ENCODE results near the gene NPHP4.
"Not testable (repeated sequence)": the region's sequence is repeated elsewhere in the genome, so short reads cannot be mapped to it uniquely, and the experiment has no call there.

NPHP4 gene

DNA sequence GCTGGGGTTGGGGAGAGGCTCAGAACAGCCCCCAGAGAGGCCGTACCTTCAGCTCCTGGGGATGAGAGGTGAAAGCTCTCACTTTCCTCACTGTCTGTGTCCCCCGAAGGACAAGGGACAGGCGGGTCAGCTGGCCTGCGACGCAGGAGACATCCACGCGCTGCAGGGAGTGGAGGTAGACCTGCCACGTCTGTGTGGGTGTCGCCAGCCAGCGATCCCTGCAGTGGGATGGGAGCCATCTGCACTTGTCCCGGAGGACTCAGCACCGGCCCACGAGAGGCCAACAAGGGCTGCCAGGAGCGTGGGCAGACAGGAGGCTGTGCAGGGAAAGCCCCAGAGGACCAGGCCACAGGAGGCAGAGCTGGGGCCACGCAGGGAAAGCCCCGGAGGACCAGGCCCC lies 127.2 kb downstream of the NPHP4 start:
- no peak for DNase-seq

DNA sequence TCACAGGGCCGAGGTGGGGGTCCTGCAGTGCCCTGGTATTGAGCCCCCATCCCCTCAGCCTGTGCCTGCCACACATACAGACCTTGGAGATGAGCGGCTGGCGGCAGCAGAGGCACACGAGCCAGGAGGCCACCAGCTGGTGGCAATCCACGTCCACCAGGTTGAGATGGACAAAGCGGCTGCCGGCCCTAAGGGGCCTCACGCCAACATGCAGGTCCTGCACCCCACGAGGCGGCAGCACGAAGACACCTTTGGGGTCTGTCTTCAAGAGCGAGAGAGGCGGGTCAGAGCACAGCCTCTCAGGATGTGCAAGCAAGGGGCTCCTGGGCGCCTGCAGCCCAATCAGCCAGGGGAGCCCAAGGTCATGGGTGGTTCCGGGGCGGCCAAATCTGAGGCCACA lies 128.0 kb downstream of the NPHP4 start:
- DNase-seq, result no peak

DNA sequence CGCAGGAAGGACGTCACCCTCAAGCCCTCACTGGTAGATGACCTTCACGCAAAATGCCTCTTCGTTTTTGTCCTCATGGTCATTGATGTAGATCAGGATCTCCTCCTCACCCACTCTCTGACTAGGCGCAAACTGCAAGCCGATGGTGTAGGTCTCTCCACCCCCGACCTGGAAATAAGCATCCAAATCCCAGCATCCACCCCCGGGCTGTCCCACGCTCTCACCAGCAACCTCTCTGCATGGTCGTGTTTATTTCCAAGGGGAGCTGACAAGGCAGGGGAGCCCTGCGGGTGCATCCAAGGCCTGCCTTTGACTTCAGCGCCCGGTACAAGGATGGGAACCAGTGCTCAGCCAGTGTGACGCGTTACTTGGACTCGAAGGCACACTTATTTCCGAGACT lies 129.0 kb downstream of the NPHP4 start:
- no peak for DNase-seq

DNA sequence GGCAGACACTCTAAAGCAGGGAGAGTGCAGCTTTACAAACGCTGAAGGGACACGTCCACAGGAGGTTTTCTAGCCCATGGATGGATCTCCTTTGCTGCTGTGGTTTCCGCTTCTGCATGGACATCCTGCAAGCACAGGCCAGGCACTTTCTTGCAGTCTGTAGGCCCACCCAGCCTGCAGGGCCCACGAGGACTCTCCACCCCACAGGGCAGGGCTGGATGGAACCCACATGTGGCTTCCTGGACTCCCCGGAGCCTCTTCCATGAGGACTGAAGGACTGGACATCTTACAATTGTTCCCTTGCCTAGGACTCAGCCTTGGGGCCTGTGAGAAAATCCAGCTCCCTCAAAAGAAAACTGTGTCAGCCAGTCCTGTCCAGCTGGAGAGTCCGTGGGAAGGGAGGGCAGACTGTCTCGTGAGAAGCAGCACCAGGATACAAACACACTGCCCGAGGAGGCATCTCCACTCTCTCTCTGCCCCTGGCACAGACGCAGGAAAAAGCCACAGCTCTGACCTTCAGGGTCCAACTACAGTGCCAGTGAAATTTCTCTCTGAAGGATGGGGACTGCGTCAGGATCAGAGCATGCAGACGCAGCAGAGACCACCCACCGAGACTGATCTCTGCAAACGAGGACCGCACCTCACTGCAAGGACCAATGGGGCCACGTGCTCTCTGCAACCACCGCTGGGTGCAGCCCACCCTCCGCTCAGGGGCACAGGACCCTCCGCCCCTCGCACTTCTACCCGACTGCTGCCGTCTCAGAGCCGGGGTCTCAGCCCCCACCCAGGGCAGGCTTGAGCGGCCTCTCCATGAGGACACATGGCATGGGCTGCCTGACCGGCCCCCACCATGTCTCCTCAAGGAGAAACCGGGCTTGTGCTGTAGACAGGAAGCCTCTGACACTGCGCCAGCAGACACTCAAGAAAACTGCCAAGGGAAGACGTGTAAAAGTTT lies 130.1 kb downstream of the NPHP4 start:
- DNase-seq, result no peak

DNA sequence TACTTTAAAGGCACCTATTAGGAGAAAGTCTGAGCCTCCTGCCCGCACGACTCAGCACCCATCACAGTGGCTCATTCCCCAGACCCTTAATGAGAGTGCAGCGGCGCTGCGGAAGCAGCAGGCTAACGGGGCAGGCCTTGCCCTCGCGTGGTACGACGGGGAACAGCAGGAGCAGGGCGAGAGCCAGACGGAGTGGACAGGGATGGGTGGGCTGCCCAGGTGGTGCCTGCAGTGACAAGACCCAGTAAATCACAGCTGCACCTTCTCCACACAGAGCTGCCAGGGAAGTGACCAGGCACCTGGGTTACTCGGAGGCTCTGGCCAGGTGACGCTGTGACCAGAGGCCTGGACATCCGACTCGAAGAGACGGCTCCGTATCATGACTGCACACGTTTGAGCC lies 131.9 kb downstream of the NPHP4 start:
- DNase-seq, result no peak

DNA sequence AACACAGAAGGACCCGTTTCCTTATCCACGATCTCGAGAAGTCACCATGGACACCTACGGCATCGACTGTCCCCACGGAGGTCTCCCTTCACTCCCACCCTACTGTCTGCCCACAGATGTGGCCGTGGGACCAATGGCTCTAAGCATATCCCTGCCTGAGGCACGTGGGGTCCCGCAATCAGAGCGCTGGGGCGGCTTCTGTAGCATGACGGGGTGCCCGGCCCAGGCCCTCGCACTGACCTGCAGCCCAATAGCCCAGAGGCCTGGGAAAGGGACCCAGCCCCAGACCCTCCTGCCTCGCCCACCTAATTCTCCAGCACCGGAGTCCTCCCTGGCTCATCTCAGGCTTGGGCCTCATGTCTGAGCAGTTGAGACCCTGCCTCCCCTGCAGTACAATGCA lies 132.5 kb downstream of the NPHP4 start:
- DNase-seq, result no peak

DNA sequence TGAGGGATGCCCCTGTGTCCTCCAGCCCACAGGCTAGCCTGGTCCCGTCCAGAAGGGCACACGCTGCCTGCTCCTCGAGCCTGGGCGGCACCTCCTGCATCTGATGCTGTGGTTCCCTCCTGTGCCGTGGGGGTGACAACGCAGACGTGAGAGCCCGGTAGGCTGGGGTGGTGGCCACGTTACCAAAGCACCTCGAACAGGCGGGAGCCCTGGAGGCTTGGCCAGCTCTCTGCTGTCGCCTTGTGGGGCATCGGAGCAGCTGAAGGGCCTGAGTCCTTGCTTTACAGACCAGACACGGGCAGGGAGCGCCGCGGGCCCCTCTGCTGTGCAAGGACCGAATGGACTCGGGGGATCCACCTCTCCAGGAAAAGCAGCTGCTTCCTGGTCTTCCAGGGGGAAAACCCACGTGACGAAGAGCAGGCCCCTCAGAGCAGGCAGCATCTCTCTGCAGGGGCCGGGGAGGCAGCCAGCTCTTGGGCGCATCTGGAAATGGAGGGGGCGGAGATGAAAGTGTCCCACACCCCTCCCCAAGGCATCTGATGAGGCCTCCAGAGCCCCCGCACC lies 133.3 kb downstream of the NPHP4 start:
- DNase-seq, result no peak

DNA sequence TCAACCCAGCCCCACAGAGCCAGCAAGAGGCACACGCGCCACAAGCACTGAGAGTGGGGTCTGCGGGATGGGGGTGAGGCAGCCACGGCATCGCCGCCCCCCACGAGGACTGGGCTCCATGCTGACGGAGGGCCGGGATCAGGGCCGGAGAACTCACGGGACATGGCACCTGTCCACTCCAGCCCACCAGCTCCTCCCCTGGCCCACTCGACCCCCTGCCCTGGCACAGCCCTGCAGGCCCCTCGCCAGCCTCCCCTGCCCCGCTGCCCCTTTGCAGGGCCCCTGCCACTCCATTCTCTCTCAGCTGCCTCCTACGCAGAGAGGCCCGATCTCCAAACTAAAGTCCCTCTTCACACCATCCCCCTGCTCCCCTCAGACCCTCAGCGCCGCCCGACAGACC lies 134.0 kb downstream of the NPHP4 start:
- no peak for DNase-seq

DNA sequence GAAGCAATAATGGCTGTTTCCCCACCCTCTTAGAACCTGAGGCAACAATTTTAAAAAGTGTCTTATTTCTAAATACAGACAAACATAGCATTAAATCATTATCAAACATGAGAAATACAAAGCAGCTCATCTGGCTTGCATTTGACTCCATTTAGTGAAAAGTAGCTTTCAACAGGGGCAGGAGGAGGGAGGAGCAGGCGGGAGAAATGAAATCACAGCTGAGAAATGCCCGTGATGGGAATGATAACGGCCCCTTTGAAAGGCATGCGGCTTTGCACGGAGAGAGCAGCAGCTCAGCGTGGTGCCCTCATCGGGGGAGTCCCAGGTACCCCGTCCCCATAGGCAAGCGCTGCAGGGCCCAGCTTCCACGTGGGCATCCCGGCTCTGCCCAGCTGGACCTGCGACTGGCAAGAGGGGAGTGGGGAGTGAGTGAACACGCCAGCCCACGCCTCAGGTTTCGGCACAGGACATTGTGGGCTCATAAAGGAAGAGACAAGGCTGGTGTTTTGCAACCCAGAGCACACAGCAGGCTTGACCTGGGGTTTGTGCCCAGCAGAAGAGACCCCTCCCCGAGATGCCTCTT lies 134.6 kb downstream of the NPHP4 start:
- DNase-seq, result no peak

DNA sequence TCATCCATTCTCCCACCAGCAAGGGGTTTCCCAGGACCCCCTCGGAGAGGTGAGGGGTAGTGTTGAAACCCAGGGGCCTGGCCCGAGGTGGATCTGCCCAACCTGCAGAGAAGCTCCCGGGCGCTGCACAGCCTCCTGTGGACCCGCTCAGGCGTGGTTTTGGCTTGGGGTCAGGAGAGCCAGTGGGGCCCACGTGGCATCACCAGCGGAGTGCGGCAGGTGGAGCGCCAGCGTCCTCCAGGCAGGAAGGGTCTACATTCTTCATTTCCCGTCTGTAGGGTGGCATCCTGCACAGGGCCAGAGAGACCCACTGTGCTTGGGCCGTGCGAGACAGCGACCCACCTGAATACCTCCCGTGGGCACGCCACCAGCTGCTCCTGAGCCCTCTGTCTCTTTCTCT lies 135.2 kb downstream of the NPHP4 start:
- DNase-seq, result no peak

DNA sequence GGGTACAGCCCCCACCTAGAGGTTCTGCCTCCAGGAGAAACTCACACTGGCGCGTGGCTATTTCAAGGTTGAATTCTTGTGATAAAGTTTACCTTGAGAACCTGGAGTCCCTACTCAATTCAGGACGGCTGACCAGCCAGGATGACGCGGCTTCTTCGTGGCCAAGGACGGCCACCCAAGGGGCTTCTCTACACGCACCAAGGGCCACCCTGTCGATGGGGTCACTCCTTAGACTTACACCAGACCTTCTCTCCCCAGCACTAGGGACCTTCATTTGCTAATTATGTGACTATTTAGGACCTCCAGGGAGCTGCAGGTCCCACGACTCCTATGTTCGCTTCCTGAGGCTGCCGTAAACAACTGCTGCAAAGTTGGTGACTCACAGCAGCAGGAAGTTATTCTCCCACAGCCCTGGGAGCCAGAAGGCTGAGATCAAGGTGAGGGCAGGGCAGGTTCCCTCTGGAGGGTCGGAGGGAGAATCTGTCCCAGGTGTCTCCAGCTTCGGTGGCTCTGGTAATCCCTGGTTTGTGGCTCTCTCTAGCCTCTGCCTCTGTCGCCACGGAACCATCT lies 135.9 kb downstream of the NPHP4 start:
- DNase-seq, result no peak

DNA sequence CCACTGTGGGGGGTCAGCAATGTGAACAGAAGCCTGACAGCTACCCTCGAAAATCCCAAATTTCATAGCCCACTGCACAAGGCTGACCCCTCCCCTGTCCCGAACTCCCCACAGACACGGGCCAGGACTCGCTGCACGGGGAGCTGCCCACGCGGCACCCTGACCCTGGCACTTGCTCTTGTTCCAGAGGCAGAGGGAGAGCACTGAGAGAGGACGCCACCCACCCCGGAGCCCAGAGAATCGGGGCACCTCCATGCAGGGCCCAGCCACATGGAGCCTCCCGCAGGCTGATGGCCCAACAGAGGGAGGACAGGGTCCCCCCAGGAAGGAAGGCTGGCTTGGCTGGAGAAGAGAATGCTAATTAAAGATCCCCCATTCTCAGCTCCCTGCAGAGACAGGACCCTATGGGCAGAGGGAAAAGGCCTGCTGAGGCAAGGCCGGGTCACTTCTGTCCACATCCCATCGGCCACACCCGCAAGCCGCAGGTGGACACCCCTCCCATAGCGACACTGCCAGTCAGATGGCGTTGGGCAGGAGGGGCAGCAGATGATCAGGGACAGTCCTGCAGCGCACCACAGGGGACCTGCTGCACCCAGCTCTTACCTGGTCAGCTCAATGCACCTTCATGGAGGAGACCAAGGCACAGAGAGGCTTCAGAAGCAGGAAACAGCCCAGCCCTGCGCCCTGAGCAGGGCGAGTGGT lies 136.9 kb downstream of the NPHP4 start:
- DNase-seq, result no peak

DNA sequence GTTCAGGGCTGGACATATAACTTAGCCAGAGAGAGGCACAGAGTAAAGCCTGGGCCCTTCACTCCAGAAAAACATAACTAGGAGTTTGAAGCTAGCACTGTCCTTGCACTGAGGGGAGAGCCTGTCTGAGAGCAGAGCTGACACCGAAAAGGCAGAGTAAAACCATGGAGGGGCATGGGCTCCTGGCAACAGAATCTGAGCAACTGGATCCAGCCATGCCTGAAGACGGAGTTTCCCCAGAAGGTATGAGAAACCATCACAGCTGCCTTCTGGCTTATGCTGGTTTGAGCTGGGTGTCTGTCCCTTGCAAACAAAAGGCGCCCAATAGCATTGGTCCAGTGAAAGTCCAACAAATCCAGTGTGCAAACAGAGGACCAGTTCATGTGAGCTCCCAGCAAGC lies 137.5 kb downstream of the NPHP4 start:
- DNase-seq, result no peak

DNA sequence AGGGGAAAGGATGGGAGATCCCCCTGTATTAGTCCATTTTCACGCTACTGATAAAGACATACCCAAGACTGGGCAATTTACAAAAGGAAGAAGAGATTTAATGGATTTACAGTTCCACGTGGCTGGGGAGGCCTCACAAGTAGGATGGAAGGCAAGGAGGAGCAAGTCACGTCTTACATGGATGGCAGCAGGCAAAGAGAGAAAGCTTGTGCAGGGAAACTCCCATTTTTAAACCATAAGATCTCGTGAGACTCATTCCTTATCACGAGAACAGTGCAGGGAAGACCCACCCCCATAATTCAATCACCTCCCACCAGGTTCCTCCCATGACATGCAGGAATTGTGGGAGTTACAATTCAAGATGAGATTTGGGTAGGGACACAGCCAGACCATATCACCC lies 138.4 kb downstream of the NPHP4 start:
- not testable (repeated sequence) for DNase-seq

DNA sequence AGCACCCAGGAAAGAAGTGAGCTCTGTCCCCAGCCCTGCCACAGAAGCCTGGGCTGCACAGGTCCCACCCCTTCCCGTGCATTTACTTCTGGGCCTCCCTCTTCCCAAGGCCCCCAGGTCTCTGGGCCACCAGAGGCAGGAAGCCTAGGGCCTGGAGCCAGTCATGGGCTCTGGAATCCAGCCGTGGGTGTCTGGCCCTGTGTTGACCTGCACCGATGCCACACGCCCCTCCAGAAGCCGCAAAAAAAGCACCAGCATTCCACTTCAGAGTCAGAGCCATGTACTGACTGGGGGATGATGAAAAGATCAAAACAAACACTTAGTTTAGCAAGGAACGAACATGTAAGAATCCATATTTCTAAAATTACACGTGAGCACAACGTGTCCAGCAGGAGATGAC lies 141.7 kb downstream of the NPHP4 start:
- DNase-seq, result no peak

DNA sequence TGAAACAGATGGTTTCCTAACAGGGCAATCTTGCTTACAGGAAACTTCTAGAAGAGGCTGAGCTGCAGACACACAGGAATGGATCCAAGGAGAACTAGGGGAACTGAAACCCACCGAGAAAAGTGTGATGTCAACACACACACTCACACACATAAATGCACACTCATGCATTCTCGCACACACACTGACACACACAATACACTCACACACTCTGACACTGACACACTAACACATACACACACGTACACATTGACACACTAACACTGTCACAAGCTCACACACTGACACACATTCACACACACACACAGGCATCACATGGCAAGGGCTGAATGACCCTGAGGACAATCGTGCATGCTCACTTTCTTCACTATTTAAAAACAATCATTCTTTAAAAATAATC lies 142.7 kb downstream of the NPHP4 start:
- no peak for DNase-seq

DNA sequence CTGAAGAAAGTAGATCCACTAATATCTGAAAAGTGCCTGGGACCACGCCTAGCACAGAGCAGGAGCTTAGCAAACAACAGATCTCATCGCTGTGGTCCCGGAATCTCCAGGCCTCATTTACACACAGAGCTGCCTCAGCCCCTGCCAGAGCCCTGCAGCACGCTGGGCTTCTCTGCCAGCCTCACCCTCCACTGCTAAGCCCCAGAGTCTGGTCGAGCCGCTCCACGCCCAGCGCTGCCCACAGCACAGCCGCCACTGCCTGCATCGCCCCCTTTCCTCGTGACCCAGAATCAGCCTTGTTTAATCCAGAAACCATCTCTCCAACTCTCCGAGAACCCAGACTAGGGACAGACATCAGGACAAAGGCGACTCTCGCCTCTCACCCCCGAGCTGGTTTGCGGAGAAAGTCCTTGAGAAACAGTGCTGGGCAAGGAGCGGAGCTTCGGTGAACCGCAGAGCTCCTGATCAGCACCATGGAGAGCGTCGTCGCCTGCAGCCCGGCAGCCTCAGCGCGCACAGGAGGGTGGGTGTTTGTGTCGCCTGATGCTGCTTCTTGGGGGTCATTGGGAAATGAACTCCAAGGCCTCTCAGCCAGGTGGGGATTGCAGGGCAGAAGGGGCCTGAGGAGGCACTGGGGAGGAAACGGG lies 145.1 kb downstream of the NPHP4 start:
- no peak for DNase-seq

DNA sequence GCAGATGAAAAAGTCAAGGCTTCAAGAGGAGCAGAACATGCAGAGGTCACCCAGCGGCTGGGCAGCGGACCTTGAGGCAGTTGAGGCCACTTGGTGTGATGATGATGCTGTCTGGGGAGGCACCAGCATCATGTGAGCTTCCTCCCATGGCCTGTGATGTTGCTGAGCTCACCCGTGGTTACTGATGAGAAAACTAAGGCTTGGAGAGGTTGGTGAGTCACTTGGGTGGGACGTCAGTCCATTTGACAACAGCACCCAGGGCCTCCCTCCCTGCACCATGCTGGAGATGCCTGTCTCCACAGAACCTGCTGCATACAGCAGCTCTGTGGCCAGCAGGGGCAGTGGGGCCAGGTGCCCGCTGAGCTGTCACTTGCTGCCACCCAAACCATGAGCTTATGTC lies 146.8 kb downstream of the NPHP4 start:
- no peak for DNase-seq

DNA sequence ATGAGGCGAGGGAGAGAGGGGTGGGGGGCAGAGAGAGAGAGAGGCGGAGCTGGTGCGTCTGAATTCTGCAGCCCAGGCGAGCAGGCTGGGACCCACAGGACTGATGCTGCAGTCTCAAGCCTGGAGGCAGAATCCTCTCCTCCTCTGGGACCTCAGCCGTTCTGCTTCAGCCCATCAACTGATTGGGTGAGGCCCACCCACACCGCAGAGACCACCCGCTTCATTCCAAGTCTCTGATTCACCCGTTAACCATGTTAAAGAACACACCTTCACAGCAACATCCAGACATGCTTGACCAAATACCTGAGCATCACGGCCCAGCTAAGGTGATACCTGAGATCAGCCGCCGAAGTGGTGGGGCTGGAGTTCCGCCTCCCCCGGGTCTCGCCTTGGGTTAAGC lies 147.8 kb downstream of the NPHP4 start:
- DNase-seq, result no peak

DNA sequence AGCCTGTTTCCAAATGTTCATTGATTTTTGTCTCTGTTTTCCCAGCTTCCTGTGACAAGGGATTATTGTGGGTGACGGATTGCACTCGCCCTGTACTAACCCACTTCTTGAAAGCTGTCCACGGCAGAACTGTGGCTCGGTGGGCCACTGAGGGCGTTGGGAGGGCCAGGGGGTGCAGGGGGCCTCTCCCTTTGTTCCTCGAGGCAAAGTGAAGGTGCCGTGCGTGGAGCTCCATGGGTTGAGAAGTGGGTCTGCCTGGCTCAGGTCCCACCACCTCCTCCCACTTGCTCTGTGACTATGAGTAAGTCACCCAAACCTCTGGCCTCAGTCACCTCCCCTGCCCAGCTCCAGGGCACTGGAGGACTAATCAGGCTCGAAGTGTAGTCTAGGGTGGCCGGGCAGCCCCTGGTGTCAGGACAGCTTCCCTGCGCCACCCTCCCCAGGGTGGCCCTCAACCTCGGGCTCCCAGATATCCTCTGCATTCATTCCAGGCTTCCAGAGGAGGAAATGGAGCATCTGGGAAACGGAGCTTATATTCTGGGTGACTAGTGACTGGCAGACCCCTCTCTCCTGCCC lies 148.6 kb downstream of the NPHP4 start:
- no peak for DNase-seq

DNA sequence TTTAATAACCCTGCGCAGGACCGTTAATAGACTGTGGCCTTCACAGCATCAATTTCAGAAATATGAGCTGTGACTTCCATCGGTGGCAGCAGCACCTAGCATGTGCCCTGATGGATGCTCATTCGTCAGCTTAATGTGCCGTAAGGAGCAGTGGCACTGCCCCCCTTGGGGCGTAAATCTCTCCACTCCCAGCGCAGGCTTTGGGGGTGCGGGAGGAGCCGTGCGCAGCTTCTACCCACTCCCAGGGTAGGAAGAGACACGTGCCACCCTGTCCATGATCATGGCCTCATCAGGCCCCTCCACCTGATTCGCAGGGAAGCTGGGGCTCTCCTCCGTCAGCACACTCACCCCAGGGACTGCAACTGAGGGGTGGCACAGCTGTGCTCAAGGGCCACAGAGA lies 149.5 kb downstream of the NPHP4 start:
- no peak for DNase-seq

DNA sequence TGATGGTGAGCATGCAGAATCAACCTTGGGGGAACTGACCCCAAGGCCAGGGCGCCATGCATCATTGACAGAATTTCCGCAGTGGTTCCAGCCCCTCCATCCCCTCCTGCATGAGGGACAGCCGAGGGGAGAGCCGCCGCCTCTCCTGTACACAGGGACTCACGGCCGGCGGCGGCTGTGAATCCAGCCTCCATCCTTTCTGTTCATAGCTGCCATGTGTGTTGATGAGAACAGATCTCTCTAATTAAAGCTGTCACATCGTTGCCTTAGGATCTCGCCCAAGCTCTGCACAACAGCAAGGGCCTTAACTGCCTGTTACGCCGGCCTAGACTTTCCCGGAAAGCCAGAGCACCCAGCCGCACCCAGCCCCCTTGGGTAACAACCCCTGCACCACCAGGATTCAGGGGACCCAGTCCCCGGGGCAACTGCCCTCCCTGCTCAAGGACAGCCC lies 151.6 kb downstream of the NPHP4 start:
- DNase-seq, result no peak

Measured in NCI-H69 (cell line).